ENCODE measurements around the gene PARVG.

PARVG gene

DNA sequence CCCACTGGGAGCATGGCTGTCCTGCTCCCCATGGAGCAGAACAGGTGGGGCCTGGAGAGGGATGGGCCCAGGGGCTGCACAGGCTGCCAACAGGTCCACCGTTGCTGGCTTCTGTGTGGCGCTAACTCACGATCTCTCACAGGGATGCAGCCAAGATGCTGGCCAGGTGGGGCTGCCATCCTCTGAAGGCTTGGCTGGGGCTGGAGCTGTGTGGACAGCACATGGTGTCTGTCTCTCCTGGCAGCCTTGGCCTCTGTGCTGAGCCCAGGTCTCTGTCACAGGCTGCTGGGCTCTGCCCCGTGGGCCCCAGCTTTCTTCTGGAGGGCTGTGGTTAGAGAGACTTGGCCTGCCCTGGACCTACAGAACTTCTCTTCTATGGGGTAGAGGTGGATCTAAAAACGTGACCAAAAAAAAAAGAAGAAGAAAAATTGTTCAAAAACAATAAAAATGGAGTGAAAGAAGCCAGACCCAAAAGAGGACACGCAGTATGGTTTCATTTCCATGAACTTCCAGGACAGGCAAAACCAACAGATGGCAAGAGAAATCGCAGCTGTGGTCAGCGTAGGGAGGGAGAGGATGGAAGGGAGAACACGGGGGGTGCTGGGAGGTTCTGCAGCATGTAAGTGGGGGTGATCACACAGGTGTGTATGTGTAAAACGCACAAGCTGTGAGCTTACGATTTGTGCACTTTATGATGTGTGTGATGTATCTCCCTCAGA is 12.2 kb downstream of the PARVG start:
- 33% methylated on average over 8 of the region's 11 CpGs for WGBS (ENCODE audit: insufficient coverage)
- Histone ChIP-seq H3K27ac (ENCODE audit: insufficient read depth in 1 of 2, low read depth in 1 of 2, low read length in 2 of 2, poor library complexity in 1 of 2, severe bottlenecking in 2 of 2) (peak overlapping the region in 1 of 2 experiments; percentile 36), H3K4me1 (ENCODE audit: control extremely low read depth in 1 of 4, control insufficient read depth in 4 of 4, insufficient read depth in 4 of 4, low read length in 3 of 4) (peaks cover 4 to 37% (median 29%) of the 10 kb centered on the region in 4 experiments), H3K27me3 (replicated peaks in 2 of 5; ENCODE audit: control insufficient read depth in 4 of 5, insufficient read depth in 5 of 5, low read length in 4 of 5) (no peaks in the 10 kb centered on the region), H3K36me3 (ENCODE audit: control insufficient read depth in 4 of 4, insufficient read depth in 4 of 4, low read length in 3 of 4) (peaks cover 9 to 71% (median 40%) of the 10 kb centered on the region in 4 experiments), H3K4me3 (ENCODE audit: control insufficient read depth in 1 of 7, extremely low read depth in 1 of 7, insufficient read depth in 4 of 7, low read depth in 2 of 7, low read length in 6 of 7) (no peak overlapping the region), H3K9me3 (ENCODE audit: control extremely low read depth in 1 of 5, control insufficient read depth in 4 of 5, insufficient read depth in 2 of 5, low read depth in 1 of 5, low read length in 4 of 5) (no peaks in the 10 kb centered on the region)
- ChIA-PET POLR2A (interaction anchor here (1.2 kb wide), 1 partner anchor 12 kb away, joined by 6 read pairs; the partner anchor contains the start of gene PARVG), CTCF (interaction anchor here (0.6 kb wide), 1 partner anchor 1059 kb away, joined by 3 read pairs; no protein-coding TSS in a partner anchor)
- DNase-seq, result peak in 2 of 3 donors; percentile 19 to 29

DNA sequence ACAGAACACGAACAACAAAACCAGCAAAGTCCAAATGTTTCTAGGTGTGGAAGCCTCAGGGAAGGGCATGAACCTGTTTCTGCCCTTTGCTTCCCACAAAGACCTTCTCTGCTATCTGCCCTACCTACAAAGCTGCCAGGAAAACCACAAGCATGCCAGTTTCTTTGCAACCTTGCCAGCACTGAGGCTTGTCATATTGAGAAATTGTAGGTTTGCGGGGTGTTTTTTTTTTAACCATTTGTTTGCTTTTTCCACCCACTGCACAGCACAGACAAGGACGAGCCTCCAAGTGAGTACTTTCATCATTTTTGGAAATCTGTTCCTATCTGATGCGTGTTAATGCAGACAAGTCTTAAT is 12.8 kb downstream of the PARVG start:
- H3K27ac ChIP-seq (ENCODE audit: insufficient read depth in 1 of 2, low read depth in 1 of 2, low read length in 2 of 2, poor library complexity in 1 of 2, severe bottlenecking in 2 of 2), result no peak overlapping the region
- CTCF ChIA-PET, result interaction anchor here (0.6 kb wide), 1 partner anchor 1059 kb away, joined by 3 read pairs; no protein-coding TSS in a partner anchor
- POLR2A ChIA-PET, result no interaction called here

DNA sequence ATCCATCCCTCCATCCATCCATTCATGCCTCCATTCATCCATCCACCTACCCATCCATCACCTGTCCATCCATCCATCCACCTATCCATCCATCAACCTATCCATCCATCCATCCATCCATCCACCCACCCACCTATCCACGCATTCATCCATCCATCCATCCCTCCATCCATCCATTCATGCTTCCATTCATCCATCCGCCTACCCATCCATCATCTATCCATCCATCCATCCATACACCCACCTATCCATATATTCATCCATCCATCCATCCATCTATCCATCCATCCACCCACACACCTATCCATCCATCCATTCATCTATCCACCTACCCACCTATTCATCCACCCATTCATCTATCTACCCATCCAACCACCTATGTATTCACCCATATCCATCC is 13.8 kb downstream of the PARVG start:
- Histone ChIP-seq H3K27me3 (replicated peaks in 2 of 5; ENCODE audit: control insufficient read depth in 4 of 5, insufficient read depth in 5 of 5, low read length in 4 of 5) (no peaks in the 10 kb centered on the region), H3K4me3 (ENCODE audit: control insufficient read depth in 1 of 7, extremely low read depth in 1 of 7, insufficient read depth in 4 of 7, low read depth in 2 of 7, low read length in 6 of 7) (no peak overlapping the region), H3K27ac (ENCODE audit: insufficient read depth in 1 of 2, low read depth in 1 of 2, low read length in 2 of 2, poor library complexity in 1 of 2, severe bottlenecking in 2 of 2) (no peak overlapping the region), H3K4me1 (ENCODE audit: control extremely low read depth in 1 of 4, control insufficient read depth in 4 of 4, insufficient read depth in 4 of 4, low read length in 3 of 4) (peaks cover 4 to 44% (median 34%) of the 10 kb centered on the region in 4 experiments), H3K9me3 (ENCODE audit: control extremely low read depth in 1 of 5, control insufficient read depth in 4 of 5, insufficient read depth in 2 of 5, low read depth in 1 of 5, low read length in 4 of 5) (no peaks in the 10 kb centered on the region), H3K36me3 (ENCODE audit: control insufficient read depth in 4 of 4, insufficient read depth in 4 of 4, low read length in 3 of 4) (peaks cover 17 to 86% (median 48%) of the 10 kb centered on the region in 4 experiments)
- WGBS (ENCODE audit: insufficient coverage), result 100% methylated on average over 2 of the region's 2 CpGs
- ChIA-PET CTCF (interaction anchor here (1.8 kb wide), 1 partner anchor 11 kb away, joined by 4 read pairs; no protein-coding TSS in a partner anchor), POLR2A (no interaction called here)
- DNase-seq, result no peak

More for the DNA sequence above, 12.8 kb downstream of the PARVG start:
- peak in 1 of 3 donors; percentile 24 for DNase-seq
- WGBS (ENCODE audit: insufficient coverage), result 39% methylated on average over 3 of the region's 4 CpGs
- no peaks in the 10 kb centered on the region for H3K27me3 ChIP-seq (replicated peaks in 2 of 5; ENCODE audit: control insufficient read depth in 4 of 5, insufficient read depth in 5 of 5, low read length in 4 of 5)
- H3K36me3 ChIP-seq (ENCODE audit: control insufficient read depth in 4 of 4, insufficient read depth in 4 of 4, low read length in 3 of 4), result peaks cover 12 to 76% (median 43%) of the 10 kb centered on the region in 4 experiments
- H3K4me1 ChIP-seq (ENCODE audit: control extremely low read depth in 1 of 4, control insufficient read depth in 4 of 4, insufficient read depth in 4 of 4, low read length in 3 of 4), result peaks cover 4 to 37% (median 29%) of the 10 kb centered on the region in 4 experiments
- no peak overlapping the region for H3K4me3 ChIP-seq (ENCODE audit: control insufficient read depth in 1 of 7, extremely low read depth in 1 of 7, insufficient read depth in 4 of 7, low read depth in 2 of 7, low read length in 6 of 7)
- H3K9me3 ChIP-seq (ENCODE audit: control extremely low read depth in 1 of 5, control insufficient read depth in 4 of 5, insufficient read depth in 2 of 5, low read depth in 1 of 5, low read length in 4 of 5), result no peaks in the 10 kb centered on the region

DNA sequence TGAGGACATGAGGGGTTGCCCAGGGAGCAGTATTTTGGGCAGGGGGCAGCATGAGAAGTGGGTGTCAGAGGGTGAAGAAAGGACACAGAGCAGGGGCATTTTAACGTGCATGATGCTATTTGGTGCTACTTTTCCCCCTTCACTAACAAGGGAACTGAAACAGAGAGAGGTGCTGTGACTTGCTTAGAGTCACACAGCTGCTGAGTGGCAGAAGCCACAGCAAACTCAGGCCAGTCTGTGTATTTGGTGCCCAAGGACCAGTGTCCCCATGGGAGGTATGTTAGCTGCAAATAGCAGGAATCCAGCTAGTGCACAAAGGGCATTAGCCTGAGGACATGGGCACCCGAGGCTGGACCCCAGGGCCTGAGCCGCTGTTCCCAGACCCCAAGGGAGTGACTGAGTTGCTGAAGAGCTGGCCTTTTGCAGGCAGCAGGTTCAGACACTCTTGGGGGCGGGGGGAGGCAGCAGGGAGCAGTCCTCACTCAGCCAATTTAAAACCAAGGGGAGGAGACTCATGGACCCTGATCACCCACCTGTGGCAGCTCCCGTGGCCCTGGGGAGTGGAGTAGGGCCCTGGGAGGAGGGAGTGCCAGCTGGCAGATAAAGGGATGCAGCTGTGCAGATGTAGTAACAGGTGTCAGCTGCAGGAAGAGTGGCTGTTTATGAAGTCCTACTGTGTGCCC is 14.6 kb downstream of the PARVG start:
- POLR2A ChIA-PET, result no interaction called here
- DNase-seq, result no peak
- CTCF ChIA-PET, result interaction anchor here (0.9 to 1.8 kb wide), 3 partner anchors 12 to 16 kb away, joined by 3 to 4 read pairs (median 3); partner anchors contain the start of gene PARVG
- Histone ChIP-seq H3K27me3 (replicated peaks in 2 of 5; ENCODE audit: control insufficient read depth in 4 of 5, insufficient read depth in 5 of 5, low read length in 4 of 5) (no peaks in the 10 kb centered on the region), H3K36me3 (ENCODE audit: control insufficient read depth in 4 of 4, insufficient read depth in 4 of 4, low read length in 3 of 4) (peaks cover 17 to 88% (median 50%) of the 10 kb centered on the region in 4 experiments), H3K27ac (ENCODE audit: insufficient read depth in 1 of 2, low read depth in 1 of 2, low read length in 2 of 2, poor library complexity in 1 of 2, severe bottlenecking in 2 of 2) (no peak overlapping the region), H3K9me3 (ENCODE audit: control extremely low read depth in 1 of 5, control insufficient read depth in 4 of 5, insufficient read depth in 2 of 5, low read depth in 1 of 5, low read length in 4 of 5) (no peaks in the 10 kb centered on the region), H3K4me3 (ENCODE audit: control insufficient read depth in 1 of 7, extremely low read depth in 1 of 7, insufficient read depth in 4 of 7, low read depth in 2 of 7, low read length in 6 of 7) (no peak overlapping the region), H3K4me1 (ENCODE audit: control extremely low read depth in 1 of 4, control insufficient read depth in 4 of 4, insufficient read depth in 4 of 4, low read length in 3 of 4) (peaks cover 4 to 52% (median 41%) of the 10 kb centered on the region in 4 experiments)
- 96% methylated on average over 3 of the region's 5 CpGs for WGBS (ENCODE audit: insufficient coverage)

DNA sequence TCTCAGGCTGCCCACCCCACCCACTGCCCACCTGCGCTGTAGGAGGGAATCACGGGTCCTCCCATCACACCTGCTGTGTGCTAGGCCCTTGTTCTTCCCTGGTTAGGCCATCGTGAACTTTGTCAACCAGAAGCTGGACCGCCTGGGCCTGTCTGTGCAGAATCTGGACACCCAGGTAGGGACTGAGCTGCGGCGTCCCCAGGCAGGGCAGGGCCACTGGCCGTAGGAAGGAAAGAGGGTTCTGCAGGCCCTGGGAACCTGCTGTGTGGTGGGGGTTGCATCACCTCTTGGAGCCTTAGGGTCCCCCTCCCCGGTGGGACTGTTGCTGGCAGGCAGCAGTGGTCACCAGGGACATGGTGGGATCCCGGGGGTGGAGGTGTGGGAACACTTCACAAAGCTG is 15.5 kb downstream of the PARVG start:
- Histone ChIP-seq H3K27me3 (replicated peaks in 2 of 5; ENCODE audit: control insufficient read depth in 4 of 5, insufficient read depth in 5 of 5, low read length in 4 of 5) (no peaks in the 10 kb centered on the region), H3K4me3 (ENCODE audit: control insufficient read depth in 1 of 7, extremely low read depth in 1 of 7, insufficient read depth in 4 of 7, low read depth in 2 of 7, low read length in 6 of 7) (no peak overlapping the region), H3K4me1 (ENCODE audit: control extremely low read depth in 1 of 4, control insufficient read depth in 4 of 4, insufficient read depth in 4 of 4, low read length in 3 of 4) (peaks cover 4 to 52% (median 44%) of the 10 kb centered on the region in 4 experiments), H3K9me3 (ENCODE audit: control extremely low read depth in 1 of 5, control insufficient read depth in 4 of 5, insufficient read depth in 2 of 5, low read depth in 1 of 5, low read length in 4 of 5) (no peaks in the 10 kb centered on the region), H3K27ac (ENCODE audit: insufficient read depth in 1 of 2, low read depth in 1 of 2, low read length in 2 of 2, poor library complexity in 1 of 2, severe bottlenecking in 2 of 2) (no peak overlapping the region), H3K36me3 (ENCODE audit: control insufficient read depth in 4 of 4, insufficient read depth in 4 of 4, low read length in 3 of 4) (peaks cover 17 to 90% (median 53%) of the 10 kb centered on the region in 4 experiments)
- DNase-seq, result no peak
- WGBS (ENCODE audit: insufficient coverage), result 98% methylated on average over 5 of the region's 9 CpGs
- ChIA-PET POLR2A (no interaction called here), CTCF (interaction anchor here (0.9 to 1.8 kb wide), 3 partner anchors 13 to 16 kb away, joined by 3 to 4 read pairs (median 3); partner anchors contain the start of gene PARVG)

DNA sequence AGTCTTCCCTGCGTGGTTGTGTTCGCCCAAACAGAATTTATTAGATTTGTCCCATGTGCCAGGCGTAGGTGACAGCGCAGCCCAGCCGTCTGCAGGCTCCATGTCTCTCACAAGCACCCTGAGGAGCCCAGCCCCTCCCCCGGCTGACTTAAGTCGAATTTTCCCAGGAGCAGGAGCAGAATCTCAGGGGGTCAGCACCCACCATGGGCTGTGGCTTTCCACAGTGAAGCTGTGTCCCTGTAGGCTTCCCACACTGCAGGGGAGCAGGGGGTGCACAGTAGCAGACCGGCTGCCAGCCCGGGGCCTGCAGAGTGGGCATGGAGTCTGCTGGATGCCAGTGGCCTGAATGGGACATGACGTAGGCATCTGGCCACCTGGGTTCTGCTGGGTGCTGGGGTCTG is 16.0 kb downstream of the PARVG start:
- no peak overlapping the region for H3K4me3 ChIP-seq (ENCODE audit: control insufficient read depth in 1 of 7, extremely low read depth in 1 of 7, insufficient read depth in 4 of 7, low read depth in 2 of 7, low read length in 6 of 7)
- 92% methylated on average over 10 of the region's 10 CpGs for WGBS (ENCODE audit: insufficient coverage)
- H3K4me1 ChIP-seq (ENCODE audit: control extremely low read depth in 1 of 4, control insufficient read depth in 4 of 4, insufficient read depth in 4 of 4, low read length in 3 of 4), result peaks cover 1 to 47% (median 39%) of the 10 kb centered on the region in 4 experiments
- no peak overlapping the region for H3K27ac ChIP-seq (ENCODE audit: insufficient read depth in 1 of 2, low read depth in 1 of 2, low read length in 2 of 2, poor library complexity in 1 of 2, severe bottlenecking in 2 of 2)
- ChIA-PET POLR2A (no interaction called here), CTCF (no interaction called here)
- no peaks in the 10 kb centered on the region for H3K27me3 ChIP-seq (replicated peaks in 2 of 5; ENCODE audit: control insufficient read depth in 4 of 5, insufficient read depth in 5 of 5, low read length in 4 of 5)
- DNase-seq, result no peak
- H3K9me3 ChIP-seq (ENCODE audit: control extremely low read depth in 1 of 5, control insufficient read depth in 4 of 5, insufficient read depth in 2 of 5, low read depth in 1 of 5, low read length in 4 of 5), result no peaks in the 10 kb centered on the region
- peaks cover 19 to 92% (median 58%) of the 10 kb centered on the region in 4 experiments for H3K36me3 ChIP-seq (ENCODE audit: control insufficient read depth in 4 of 4, insufficient read depth in 4 of 4, low read length in 3 of 4)

DNA sequence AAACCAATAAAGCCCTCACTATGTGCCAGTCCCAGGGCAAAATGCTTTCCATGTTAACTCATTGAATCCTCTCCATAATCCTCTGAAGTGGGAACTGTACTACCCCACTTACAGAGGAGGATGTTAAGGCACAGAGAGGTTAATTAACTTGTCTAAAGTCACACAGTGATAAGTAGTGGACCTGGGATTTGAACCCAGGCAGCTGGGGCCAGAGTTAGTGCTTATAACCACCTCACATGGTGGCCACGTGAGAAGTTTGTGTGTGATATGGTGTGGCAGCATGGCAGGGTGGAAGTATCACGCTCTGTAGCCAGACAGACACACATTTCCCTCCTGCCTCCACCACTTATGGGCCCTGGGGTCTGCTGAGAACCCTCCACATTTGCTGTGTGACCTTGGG is 16.5 kb downstream of the PARVG start:
- WGBS (ENCODE audit: insufficient coverage), result no CpG with 5 or more reads among the region's 2 CpGs
- Histone ChIP-seq H3K27ac (ENCODE audit: insufficient read depth in 1 of 2, low read depth in 1 of 2, low read length in 2 of 2, poor library complexity in 1 of 2, severe bottlenecking in 2 of 2) (no peak overlapping the region), H3K27me3 (replicated peaks in 2 of 5; ENCODE audit: control insufficient read depth in 4 of 5, insufficient read depth in 5 of 5, low read length in 4 of 5) (no peaks in the 10 kb centered on the region), H3K4me1 (ENCODE audit: control extremely low read depth in 1 of 4, control insufficient read depth in 4 of 4, insufficient read depth in 4 of 4, low read length in 3 of 4) (peaks cover 0 to 42% (median 35%) of the 10 kb centered on the region in 4 experiments), H3K9me3 (ENCODE audit: control extremely low read depth in 1 of 5, control insufficient read depth in 4 of 5, insufficient read depth in 2 of 5, low read depth in 1 of 5, low read length in 4 of 5) (no peaks in the 10 kb centered on the region), H3K36me3 (ENCODE audit: control insufficient read depth in 4 of 4, insufficient read depth in 4 of 4, low read length in 3 of 4) (peaks cover 19 to 96% (median 63%) of the 10 kb centered on the region in 4 experiments), H3K4me3 (ENCODE audit: control insufficient read depth in 1 of 7, extremely low read depth in 1 of 7, insufficient read depth in 4 of 7, low read depth in 2 of 7, low read length in 6 of 7) (no peak overlapping the region)
- ChIA-PET CTCF (no interaction called here), POLR2A (no interaction called here)
- DNase-seq, result no peak

Measured in common myeloid progenitor, CD34-positive (primary cell).